GM23338 (cell line): Measurements from ENCODE around the gene NEURL1. TPM values are rescaled to one million over a fixed set of nuclear protein-coding genes. Genes with fewer than 3 reads are reported as not detected.

Source experiments
- ATAC-seq: fragments of 200-7000 bp; cut with Tn5 transposase; 3 replicates; pipeline ENCODE4 v1.9.1; 2020
- DNase-seq: peaks from one replicate; pipeline ENCODE4 v3.0.0-alpha.2; 2015; ENCODE audit warnings: low spot score
- H2AFZ ChIP-seq: fragments of 200-600 bp; sonication (generic); 2 replicates; pipeline ENCODE4 v1.8.0; 2016; ENCODE audit warnings: antibody characterized with exemption, mild to moderate bottlenecking, moderate library complexity
- H3F3A ChIP-seq: fragments of 200-600 bp; sonication (generic); replicated peaks from 2 replicates; pipeline ENCODE4 v1.8.0; 2017; ENCODE audit warnings: antibody characterized with exemption, mixed run types, low read depth
- H3K27ac ChIP-seq: fragments of 200-600 bp; sonication (generic); 2 replicates; pipeline ENCODE4 v1.6.1; 2016; ENCODE audit warnings: low read depth
- H3K27me3 ChIP-seq: fragments of 200-600 bp; sonication (generic); 2 replicates; pipeline ENCODE4 v1.8.0; 2016; ENCODE audit warnings: mild to moderate bottlenecking, mixed run types, moderate library complexity; ENCODE audit not compliant: insufficient read depth
- H3K36me3 ChIP-seq: fragments of 200-600 bp; sonication (generic); 2 replicates; pipeline ENCODE4 v1.8.0; 2016; ENCODE audit warnings: mild to moderate bottlenecking; ENCODE audit not compliant: insufficient read depth
- H3K4me1 ChIP-seq: fragments of 200-600 bp; sonication (generic); 2 replicates; pipeline ENCODE4 v1.8.0; 2016; ENCODE audit warnings: mild to moderate bottlenecking, moderate library complexity; ENCODE audit not compliant: insufficient read depth
- H3K4me2 ChIP-seq: fragments of 200-600 bp; sonication (generic); 2 replicates; pipeline ENCODE4 v1.7.1; 2017; ENCODE audit warnings: mixed run types
- H3K4me3 ChIP-seq: fragments of 200-600 bp; sonication (generic); 2 replicates; pipeline ENCODE4 v1.6.1; 2016; ENCODE audit warnings: mixed run types
- H3K79me2 ChIP-seq: fragments of 200-600 bp; sonication (generic); replicated peaks from 2 replicates; pipeline ENCODE4 v1.8.0; 2017; ENCODE audit warnings: mild to moderate bottlenecking; ENCODE audit not compliant: insufficient read depth
- H3K9me2 ChIP-seq: fragments of 200-600 bp; sonication (generic); 2 replicates; pipeline ENCODE4 v1.8.0; 2017; ENCODE audit not compliant: insufficient read depth
- H4K20me1 ChIP-seq: fragments of 200-600 bp; sonication (generic); replicated peaks from 2 replicates; pipeline ENCODE4 v1.8.0; 2017; ENCODE audit warnings: mild to moderate bottlenecking; ENCODE audit not compliant: insufficient read depth
- H3K27ac Mint-ChIP-seq: 2 replicates; pipeline ENCODE4 v1.8.0; 2020; ENCODE audit warnings: inconsistent platforms, mild to moderate bottlenecking, moderate library complexity, mixed read lengths
- H3K27me3 Mint-ChIP-seq: 3 replicates; pipeline ENCODE4 v1.8.0; 2022; ENCODE audit warnings: low read depth, mild to moderate bottlenecking, moderate library complexity, mixed read lengths, inconsistent platforms; ENCODE audit not compliant: insufficient read depth, poor library complexity
- H3K36me3 Mint-ChIP-seq: 3 replicates; pipeline ENCODE4 v1.8.0; 2021; ENCODE audit warnings: low read depth, mild to moderate bottlenecking, inconsistent platforms, moderate library complexity, mixed read lengths
- H3K4me1 Mint-ChIP-seq: 3 replicates; pipeline ENCODE4 v1.8.0; 2020; ENCODE audit warnings: mild to moderate bottlenecking, inconsistent platforms, mixed read lengths
- H3K4me3 Mint-ChIP-seq: 3 replicates; pipeline ENCODE4 v1.8.0; 2021; ENCODE audit warnings: moderate library complexity, mild to moderate bottlenecking, inconsistent platforms, mixed read lengths
- H3K9me3 Mint-ChIP-seq: 3 replicates; pipeline ENCODE4 v1.8.0; 2020; ENCODE audit warnings: moderate library complexity, mild to moderate bottlenecking, inconsistent platforms, mixed read lengths
- CREB1 ChIP-seq: fragments of 250-450 bp; sonication (Bioruptor Pico); IDR thresholded peaks from 2 replicates; pipeline ENCODE4 v1.5.0; 2020; ENCODE audit warnings: low read depth, mild to moderate bottlenecking, moderate library complexity
- EZH2phosphoT487 ChIP-seq: fragments of 200-600 bp; sonication (generic); IDR thresholded peaks from one replicate; pipeline ENCODE4 v1.8.1; 2018; ENCODE audit warnings: antibody characterized with exemption; ENCODE audit not compliant: unreplicated experiment
- JUNB ChIP-seq: IDR thresholded peaks from one replicate; pipeline ENCODE4 v1.6.1; 2016; ENCODE audit warnings: antibody characterized with exemption; ENCODE audit not compliant: unreplicated experiment
- NANOG ChIP-seq: IDR thresholded peaks from 2 replicates; pipeline ENCODE4 v1.6.1; 2016; ENCODE audit warnings: antibody characterized with exemption, borderline replicate concordance
- ZNF114 ChIP-seq: fragments of 250-450 bp; sonication (Bioruptor Pico); IDR thresholded peaks from 2 replicates; pipeline ENCODE4 v1.5.0; 2020; ENCODE audit warnings: mild to moderate bottlenecking, moderate library complexity
- ZNF331 ChIP-seq: fragments of 250-450 bp; sonication (Bioruptor Pico); IDR thresholded peaks from 2 replicates; pipeline ENCODE4 v1.5.0; 2020; ENCODE audit warnings: low read depth, mild to moderate bottlenecking, moderate library complexity
- polyA plus RNA-seq: library from polyadenylated mRNA; unstranded; fragments of >200 nt; fragmentation: Nextera tagmentation; extraction: Ambion mirVana; gene quantifications from 2 replicates; pipeline ENCODE4 v1.2.1, GENCODE V29; 2016
- total RNA-seq: library from RNA; depleted of rRNA; stranded (reverse); fragments of >200 nt; shearing (Covaris generic); gene quantifications from 2 replicates; pipeline ENCODE4 v1.2.3, GENCODE V29; 2014
- TF ChIP-seq, protein P1 (sequence below): fragments of 250-450 bp; sonication (Bioruptor Pico); IDR thresholded peaks from 2 replicates; pipeline ENCODE4 v1.5.0; 2020; ENCODE audit warnings: mild to moderate bottlenecking, moderate library complexity
- TF ChIP-seq, protein P2 (sequence below): IDR thresholded peaks from 2 replicates; pipeline ENCODE4 v1.6.1; 2016; ENCODE audit warnings: antibody characterized with exemption
- TF ChIP-seq, protein P3 (sequence below): IDR thresholded peaks from one replicate; pipeline ENCODE4 v1.6.1; 2018; ENCODE audit warnings: antibody characterized with exemption; ENCODE audit not compliant: unreplicated experiment

The NEURL1 gene
- total and polyA plus RNA-seq, 2 experiments from 2014 or later: 0.82 to 1.1 TPM

DNA sequence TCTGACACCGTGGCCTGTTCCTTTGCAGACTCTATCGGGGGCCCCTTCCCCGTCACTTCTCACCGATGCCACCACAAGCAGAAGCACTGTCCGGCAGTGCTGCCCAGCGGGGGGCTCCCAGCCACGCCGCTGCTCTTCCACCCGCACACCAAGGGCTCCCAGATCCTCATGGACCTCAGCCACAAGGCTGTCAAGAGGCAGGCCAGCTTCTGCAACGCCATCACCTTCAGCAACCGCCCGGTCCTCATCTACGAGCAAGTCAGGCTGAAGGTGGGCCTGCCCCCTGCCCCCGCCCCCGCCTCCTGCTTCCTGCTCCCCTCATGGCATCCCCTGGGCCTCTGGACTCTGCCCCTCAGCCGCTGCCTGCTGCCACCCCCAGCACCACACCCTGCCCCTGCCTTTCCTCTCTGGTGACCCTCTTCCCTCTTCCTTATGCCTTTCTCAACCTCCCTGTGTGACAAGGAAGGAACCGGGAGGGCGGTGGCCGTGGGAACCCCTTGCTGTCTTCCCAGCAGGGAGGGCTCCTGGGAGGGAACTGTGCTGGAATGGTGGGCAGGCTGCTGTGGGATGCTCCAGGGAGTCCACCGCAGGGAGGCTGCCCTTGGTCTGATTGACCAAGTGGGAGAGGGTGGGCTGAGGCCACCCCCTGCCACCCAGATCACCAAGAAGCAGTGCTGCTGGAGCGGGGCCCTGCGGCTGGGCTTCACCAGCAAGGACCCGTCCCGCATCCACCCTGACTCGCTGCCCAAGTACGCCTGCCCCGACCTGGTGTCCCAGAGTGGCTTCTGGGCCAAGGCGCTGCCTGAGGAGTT is 77.5 kb downstream of the NEURL1 start:
- H3K9me2 ChIP-seq: no peaks in the 10 kb centered on the region
- no peak overlapping the region for H3K27ac Mint-ChIP-seq
- no peaks in the 10 kb centered on the region for H3K27me3 ChIP-seq
- H3K27me3 Mint-ChIP-seq: peaks cover 5% of the 10 kb centered on the region
- ATAC-seq (no peak), DNase-seq (no peak)
- H3K4me2 ChIP-seq: no peak overlapping the region
- no peaks in the 10 kb centered on the region for H4K20me1 ChIP-seq
- no peak overlapping the region for H3K4me3 Mint-ChIP-seq
- H3K79me2 ChIP-seq: no peaks in the 10 kb centered on the region
- no peaks in the 10 kb centered on the region; the same call in 2 of the 3 replicates for H3K4me1 Mint-ChIP-seq
- H3K27ac ChIP-seq: no peak overlapping the region
- H3F3A ChIP-seq: no peaks in the 10 kb centered on the region
- H2AFZ ChIP-seq: no peak overlapping the region
- H3K9me3 Mint-ChIP-seq: no peaks in the 10 kb centered on the region
- TF ChIP-seq, protein P1, sequence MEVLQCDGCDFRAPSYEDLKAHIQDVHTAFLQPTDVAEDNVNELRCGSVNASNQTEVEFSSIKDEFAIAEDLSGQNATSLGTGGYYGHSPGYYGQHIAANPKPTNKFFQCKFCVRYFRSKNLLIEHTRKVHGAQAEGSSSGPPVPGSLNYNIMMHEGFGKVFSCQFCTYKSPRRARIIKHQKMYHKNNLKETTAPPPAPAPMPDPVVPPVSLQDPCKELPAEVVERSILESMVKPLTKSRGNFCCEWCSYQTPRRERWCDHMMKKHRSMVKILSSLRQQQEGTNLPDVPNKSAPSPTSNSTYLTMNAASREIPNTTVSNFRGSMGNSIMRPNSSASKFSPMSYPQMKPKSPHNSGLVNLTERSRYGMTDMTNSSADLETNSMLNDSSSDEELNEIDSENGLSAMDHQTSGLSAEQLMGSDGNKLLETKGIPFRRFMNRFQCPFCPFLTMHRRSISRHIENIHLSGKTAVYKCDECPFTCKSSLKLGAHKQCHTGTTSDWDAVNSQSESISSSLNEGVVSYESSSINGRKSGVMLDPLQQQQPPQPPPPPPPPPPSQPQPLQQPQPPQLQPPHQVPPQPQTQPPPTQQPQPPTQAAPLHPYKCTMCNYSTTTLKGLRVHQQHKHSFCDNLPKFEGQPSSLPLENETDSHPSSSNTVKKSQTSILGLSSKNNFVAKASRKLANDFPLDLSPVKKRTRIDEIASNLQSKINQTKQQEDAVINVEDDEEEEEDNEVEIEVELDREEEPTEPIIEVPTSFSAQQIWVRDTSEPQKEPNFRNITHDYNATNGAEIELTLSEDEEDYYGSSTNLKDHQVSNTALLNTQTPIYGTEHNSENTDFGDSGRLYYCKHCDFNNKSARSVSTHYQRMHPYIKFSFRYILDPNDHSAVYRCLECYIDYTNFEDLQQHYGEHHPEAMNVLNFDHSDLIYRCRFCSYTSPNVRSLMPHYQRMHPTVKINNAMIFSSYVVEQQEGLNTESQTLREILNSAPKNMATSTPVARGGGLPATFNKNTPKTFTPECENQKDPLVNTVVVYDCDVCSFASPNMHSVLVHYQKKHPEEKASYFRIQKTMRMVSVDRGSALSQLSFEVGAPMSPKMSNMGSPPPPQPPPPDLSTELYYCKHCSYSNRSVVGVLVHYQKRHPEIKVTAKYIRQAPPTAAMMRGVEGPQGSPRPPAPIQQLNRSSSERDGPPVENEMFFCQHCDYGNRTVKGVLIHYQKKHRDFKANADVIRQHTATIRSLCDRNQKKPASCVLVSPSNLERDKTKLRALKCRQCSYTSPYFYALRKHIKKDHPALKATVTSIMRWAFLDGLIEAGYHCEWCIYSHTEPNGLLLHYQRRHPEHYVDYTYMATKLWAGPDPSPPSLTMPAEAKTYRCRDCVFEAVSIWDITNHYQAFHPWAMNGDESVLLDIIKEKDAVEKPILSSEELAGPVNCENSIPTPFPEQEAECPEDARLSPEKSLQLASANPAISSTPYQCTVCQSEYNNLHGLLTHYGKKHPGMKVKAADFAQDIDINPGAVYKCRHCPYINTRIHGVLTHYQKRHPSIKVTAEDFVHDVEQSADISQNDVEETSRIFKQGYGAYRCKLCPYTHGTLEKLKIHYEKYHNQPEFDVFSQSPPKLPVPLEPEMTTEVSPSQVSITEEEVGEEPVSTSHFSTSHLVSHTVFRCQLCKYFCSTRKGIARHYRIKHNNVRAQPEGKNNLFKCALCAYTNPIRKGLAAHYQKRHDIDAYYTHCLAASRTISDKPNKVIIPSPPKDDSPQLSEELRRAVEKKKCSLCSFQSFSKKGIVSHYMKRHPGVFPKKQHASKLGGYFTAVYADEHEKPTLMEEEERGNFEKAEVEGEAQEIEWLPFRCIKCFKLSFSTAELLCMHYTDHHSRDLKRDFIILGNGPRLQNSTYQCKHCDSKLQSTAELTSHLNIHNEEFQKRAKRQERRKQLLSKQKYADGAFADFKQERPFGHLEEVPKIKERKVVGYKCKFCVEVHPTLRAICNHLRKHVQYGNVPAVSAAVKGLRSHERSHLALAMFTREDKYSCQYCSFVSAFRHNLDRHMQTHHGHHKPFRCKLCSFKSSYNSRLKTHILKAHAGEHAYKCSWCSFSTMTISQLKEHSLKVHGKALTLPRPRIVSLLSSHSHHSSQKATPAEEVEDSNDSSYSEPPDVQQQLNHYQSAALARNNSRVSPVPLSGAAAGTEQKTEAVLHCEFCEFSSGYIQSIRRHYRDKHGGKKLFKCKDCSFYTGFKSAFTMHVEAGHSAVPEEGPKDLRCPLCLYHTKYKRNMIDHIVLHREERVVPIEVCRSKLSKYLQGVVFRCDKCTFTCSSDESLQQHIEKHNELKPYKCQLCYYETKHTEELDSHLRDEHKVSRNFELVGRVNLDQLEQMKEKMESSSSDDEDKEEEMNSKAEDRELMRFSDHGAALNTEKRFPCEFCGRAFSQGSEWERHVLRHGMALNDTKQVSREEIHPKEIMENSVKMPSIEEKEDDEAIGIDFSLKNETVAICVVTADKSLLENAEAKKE (CRISPR knock-in tag): no peak
- TF ChIP-seq EZH2phosphoT487 (no peak), JUNB (no peak), NANOG (no peak), ZNF114 (CRISPR knock-in tag) (no peak), ZNF331 (CRISPR knock-in tag) (no peak), CREB1 (CRISPR knock-in tag) (no peak)
- TF ChIP-seq, protein P2, sequence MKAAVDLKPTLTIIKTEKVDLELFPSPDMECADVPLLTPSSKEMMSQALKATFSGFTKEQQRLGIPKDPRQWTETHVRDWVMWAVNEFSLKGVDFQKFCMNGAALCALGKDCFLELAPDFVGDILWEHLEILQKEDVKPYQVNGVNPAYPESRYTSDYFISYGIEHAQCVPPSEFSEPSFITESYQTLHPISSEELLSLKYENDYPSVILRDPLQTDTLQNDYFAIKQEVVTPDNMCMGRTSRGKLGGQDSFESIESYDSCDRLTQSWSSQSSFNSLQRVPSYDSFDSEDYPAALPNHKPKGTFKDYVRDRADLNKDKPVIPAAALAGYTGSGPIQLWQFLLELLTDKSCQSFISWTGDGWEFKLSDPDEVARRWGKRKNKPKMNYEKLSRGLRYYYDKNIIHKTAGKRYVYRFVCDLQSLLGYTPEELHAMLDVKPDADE: no peak
- TF ChIP-seq, protein P3, sequence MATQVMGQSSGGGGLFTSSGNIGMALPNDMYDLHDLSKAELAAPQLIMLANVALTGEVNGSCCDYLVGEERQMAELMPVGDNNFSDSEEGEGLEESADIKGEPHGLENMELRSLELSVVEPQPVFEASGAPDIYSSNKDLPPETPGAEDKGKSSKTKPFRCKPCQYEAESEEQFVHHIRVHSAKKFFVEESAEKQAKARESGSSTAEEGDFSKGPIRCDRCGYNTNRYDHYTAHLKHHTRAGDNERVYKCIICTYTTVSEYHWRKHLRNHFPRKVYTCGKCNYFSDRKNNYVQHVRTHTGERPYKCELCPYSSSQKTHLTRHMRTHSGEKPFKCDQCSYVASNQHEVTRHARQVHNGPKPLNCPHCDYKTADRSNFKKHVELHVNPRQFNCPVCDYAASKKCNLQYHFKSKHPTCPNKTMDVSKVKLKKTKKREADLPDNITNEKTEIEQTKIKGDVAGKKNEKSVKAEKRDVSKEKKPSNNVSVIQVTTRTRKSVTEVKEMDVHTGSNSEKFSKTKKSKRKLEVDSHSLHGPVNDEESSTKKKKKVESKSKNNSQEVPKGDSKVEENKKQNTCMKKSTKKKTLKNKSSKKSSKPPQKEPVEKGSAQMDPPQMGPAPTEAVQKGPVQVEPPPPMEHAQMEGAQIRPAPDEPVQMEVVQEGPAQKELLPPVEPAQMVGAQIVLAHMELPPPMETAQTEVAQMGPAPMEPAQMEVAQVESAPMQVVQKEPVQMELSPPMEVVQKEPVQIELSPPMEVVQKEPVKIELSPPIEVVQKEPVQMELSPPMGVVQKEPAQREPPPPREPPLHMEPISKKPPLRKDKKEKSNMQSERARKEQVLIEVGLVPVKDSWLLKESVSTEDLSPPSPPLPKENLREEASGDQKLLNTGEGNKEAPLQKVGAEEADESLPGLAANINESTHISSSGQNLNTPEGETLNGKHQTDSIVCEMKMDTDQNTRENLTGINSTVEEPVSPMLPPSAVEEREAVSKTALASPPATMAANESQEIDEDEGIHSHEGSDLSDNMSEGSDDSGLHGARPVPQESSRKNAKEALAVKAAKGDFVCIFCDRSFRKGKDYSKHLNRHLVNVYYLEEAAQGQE: no peak
- H3K4me1 ChIP-seq: no peaks in the 10 kb centered on the region
- no peaks in the 10 kb centered on the region for H3K36me3 ChIP-seq
- H3K36me3 Mint-ChIP-seq: no peaks in the 10 kb centered on the region
- no peak overlapping the region for H3K4me3 ChIP-seq
